Raji (cell line): Measurements from ENCODE around the gene DRD3.

Source experiments
- POLR2A ChIP-seq: IDR thresholded peaks from 2 replicates; pipeline ENCODE4 v1.6.1; 2011; ENCODE audit warnings: low read depth, low read length, control low read depth; ENCODE audit not compliant: insufficient read depth

The DRD3 gene

GRCh38 chr3:114212646-114213045 lies 33.8 kb upstream of the DRD3 start:
- TF ChIP-seq POLR2A, result no peak

DNA sequence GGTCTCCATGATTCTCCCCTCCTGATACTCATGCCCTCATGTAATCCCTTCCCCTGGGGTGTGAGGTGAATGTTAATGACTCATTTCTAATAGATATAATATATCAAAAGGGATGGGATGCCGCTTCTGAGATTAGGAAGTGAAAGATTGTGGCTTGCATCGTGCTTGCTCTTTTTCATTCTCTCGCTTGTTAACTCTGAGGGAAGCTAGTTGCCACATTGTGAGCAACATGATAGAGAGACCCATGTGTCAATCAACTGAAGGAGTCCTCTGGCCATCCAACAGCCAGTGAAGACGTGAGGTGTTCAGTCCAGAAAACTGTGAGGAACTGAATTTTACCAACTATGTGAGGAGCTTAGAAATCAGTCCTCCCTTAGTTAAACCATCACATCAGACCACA lies 28.9 kb upstream of the DRD3 start:
- TF ChIP-seq POLR2A, result no peak

- TF ChIP-seq POLR2A, result no peak
Measured at GRCh38 chr3:114206342-114206741, 27.5 kb upstream of the DRD3 start.

GRCh38 chr3:114205541-114205940 lies 26.7 kb upstream of the DRD3 start:
- no peak for TF ChIP-seq POLR2A

GRCh38 chr3:114194750-114195149 lies 15.9 kb upstream of the DRD3 start:
- TF ChIP-seq POLR2A, result no peak

- no peak for TF ChIP-seq POLR2A
Measured at GRCh38 chr3:114192136-114192535, 13.3 kb upstream of the DRD3 start.

DNA sequence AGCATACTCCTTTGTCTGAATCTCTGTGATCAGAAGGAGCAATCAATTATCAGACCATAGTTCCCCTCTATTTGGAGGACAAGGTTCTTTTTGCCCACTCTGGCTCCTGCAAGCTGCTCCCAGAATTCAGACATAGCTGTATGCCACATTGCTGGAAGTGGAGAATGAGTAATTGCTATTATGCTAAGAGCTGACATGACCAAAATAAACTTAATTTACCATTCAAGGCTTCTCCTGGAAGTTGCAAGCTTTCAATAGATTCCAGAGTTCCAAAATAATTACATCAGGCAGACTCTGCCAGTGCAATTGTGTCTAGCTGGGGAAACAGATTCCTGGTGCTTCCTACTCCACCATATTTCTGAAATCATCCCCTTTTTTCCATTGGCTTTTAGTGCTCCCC lies 7.6 kb upstream of the DRD3 start:
- no peak for TF ChIP-seq POLR2A

- TF ChIP-seq POLR2A, result no peak
Measured at GRCh38 chr3:114179575-114179974, 723 bp upstream of the DRD3 start.

- no peak for TF ChIP-seq POLR2A
Measured at GRCh38 chr3:114176890-114177289, 2.0 kb downstream of the DRD3 start.

DNA sequence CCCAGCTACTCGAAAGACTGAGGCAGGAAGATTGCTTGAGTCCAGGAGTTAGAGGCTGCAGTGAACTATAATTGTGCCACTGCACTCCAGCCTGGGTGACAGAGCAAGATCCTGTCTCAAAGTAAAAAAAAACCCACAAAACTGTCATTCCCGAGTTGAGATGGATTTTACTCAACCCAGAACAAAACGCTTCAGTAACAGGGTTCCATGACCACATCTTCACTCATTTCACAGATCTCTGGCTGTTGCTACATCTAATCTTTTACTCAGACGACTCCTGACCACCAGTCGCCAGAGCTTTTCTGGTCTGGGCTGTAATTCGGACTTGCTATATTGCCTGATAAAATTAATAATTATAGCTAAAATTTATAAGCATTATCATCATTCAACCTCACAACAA lies 2.4 kb downstream of the DRD3 start:
- TF ChIP-seq POLR2A, result no peak

DNA sequence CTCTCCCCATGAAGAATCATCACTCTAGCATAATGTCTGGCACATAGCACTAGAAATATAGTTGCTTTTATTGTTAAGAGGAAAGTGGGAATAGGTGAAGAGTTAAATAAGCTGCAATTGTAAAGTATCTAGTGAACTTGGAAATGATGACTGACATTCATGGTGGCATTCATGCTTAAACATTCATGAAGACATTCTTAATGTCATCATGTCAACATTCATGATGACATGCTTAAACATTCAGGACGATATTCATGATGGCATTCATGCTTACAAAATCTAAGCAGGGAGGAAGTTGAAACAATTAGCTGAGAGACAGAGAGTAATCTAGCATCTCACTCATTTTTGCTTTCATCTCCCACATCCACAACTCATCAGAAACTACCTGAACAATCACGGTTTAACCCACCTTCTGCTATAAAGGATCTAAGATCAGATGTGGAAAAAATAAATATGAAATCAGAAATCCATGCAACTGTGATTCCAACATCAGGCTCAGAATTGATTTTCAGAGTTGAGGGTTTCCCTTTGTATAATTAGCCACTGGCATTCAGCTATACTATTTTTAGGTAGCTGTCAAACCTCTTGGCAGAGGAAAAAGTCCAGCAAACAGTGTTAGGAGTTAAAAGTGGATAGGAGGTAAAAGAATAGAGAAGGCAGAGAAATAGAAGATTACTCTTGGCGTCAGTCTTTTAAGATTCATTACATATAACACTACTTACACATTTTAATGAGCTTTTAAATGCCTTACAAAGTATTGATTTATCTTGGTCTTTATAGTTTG lies 3.5 kb downstream of the DRD3 start:
- TF ChIP-seq POLR2A, result no peak

DNA sequence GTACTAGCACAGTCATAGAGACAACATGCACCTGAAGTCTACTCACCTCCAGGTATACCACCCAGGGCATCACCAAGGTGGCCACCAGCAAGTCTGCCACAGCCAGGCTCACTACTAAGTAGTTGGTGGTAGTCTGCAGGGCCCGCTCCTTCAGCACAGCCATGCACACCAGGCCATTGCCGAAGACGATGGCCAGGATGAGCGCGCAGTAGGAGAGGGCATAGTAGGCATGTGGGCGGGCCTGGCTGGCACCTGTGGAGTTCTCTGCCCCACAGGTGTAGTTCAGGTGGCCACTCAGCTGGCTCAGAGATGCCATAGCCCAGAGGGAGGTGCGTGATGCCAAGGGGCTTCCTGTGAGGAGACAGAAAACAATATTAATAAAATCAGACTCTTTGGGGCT lies 7.2 kb downstream of the DRD3 start:
- no peak for TF ChIP-seq POLR2A

DNA sequence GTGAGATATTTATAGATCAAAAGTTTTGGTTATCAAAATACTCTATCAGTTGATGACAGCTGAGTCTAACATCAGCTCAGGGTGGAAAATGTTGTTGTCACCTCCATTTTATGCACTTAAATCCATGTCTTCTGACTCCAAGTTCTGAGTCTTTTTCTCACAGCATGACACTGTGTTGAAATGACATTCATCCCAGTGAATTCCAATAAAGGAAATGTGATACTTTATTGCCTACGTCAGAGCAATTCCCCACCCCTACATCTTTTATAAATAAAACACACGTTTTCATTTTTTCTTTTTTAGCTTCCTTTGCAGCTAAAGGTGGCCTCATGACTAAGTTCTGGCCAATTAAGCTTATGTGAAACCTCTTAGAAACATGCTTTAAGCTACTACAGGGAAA lies 10.7 kb downstream of the DRD3 start:
- TF ChIP-seq POLR2A, result no peak

DNA sequence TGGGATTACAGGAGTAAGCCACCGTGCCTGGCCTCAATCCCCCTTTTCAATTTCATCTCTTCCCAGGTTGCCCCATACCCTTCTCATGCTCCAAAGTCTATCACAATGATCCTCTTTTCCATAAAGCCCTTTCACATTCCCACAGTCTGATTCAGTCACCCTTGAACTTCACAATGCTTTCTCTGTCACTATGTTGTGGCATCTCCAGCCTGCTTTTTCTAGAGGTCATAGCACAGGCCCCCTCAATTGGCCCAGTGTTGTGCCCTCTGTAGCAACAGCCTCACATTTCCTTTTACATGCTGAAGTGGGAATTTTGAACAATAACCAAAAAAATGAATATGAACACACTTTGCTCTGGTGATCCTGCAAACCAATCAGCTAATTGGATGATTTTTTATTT lies 21.5 kb downstream of the DRD3 start:
- no peak for TF ChIP-seq POLR2A

GRCh38 chr3:114155370-114155821 lies 23.5 kb downstream of the DRD3 start:
- TF ChIP-seq POLR2A, result no peak

DNA sequence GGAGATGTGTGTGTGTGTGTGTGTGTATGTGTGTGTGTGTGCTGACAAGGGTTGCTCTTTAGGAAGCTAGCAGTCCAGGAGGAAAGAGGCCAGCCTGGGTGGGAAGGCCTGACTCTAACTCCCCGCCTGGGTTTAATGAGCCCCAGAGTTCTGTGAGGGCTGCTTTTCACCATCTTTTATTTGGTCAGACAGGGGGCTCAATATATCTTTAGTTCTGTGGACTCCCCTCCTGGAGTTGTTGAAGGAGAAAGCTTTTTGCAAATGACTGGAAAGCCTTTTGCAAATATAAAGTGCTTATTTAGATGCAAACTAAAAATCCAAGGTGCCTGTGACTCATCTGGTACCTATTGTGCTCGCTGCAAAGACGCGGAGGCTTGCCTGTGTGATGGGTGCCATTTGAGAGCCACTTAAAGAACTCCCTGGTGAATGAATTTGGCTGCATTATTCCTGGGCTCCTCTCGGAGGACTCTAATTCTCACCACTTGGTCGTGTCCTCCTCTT lies 24.5 kb downstream of the DRD3 start:
- no peak for TF ChIP-seq POLR2A
